D721Med (cell line): ENCODE measurements around the gene HACE1.

Experiments used
- DNase-seq: peaks from one replicate; pipeline ENCODE4 v3.0.0; 2011; ENCODE audit warnings: low spot score; ENCODE audit not compliant: insufficient read length
- FAIRE-seq: peaks from 2 replicates; lab custom pipeline; 2011; peaks lifted over from hg19 to GRCh38; lab: Jason Lieb, UNC
- TF ChIP-seq, protein P1 (sequence below): IDR thresholded peaks from 2 replicates; pipeline ENCODE4 v1.5.1; 2012; ENCODE audit warnings: mild to moderate bottlenecking, control low read depth; ENCODE audit not compliant: insufficient read depth; ENCODE audit errors: missing control alignments

The HACE1 gene

DNA sequence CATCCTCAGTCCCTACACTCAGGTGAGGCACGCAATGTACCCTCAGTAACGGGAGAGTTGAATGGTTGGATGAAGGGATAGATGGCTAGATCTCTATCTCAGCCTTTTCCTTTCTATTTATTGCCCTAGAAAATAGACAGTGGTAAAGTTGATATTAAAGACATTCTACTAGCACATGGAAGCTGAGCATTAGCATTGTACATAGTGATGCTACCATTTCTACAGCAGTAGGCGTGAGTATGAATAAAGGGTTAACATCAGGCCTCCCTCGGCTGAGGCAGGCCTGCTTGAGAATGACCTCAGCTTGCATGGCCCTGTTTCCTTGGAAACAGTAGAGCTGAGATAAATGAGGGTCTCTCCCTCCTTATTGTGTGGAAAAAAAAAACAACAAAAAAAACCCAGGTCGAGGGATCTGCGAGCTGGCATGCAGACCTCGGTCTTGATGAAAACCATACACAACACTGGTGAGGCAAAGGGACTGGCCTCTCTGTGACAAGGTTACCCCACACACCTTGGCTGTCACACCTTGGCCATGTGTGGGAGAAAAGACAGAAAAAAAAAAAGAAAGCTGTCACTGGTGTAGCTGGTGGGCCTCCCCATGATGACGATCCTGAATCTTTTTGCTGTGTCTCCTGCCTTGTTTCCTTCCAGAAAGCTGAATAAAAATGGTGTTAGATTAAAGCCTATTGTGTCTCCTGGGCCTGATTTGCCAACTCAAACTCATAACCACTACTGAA lies 160.0 kb downstream of the HACE1 start:
- FAIRE-seq (no peak), DNase-seq (no peak)
- TF ChIP-seq, protein P1, sequence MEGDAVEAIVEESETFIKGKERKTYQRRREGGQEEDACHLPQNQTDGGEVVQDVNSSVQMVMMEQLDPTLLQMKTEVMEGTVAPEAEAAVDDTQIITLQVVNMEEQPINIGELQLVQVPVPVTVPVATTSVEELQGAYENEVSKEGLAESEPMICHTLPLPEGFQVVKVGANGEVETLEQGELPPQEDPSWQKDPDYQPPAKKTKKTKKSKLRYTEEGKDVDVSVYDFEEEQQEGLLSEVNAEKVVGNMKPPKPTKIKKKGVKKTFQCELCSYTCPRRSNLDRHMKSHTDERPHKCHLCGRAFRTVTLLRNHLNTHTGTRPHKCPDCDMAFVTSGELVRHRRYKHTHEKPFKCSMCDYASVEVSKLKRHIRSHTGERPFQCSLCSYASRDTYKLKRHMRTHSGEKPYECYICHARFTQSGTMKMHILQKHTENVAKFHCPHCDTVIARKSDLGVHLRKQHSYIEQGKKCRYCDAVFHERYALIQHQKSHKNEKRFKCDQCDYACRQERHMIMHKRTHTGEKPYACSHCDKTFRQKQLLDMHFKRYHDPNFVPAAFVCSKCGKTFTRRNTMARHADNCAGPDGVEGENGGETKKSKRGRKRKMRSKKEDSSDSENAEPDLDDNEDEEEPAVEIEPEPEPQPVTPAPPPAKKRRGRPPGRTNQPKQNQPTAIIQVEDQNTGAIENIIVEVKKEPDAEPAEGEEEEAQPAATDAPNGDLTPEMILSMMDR = no peak

DNA sequence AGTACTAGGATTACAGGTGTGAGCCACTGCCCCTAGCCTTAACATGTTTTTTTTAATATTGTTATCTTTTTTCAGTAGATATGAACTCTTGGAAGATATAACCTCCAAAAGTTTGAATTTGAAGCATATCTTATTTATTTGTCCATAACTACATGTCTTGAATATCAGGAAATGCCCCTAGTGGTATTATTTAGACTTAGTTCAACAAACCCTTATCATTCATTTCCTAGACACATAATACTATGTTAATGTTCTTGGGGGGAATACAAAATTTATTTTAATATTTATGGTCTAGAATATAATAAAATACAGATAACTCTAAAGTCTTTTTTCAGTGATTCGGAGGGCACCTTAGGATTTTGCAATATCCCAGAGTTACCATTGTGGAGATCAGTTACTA lies 160.7 kb downstream of the HACE1 start:
- DNase-seq (no peak), FAIRE-seq (peak; percentile 11)
- TF ChIP-seq, protein P1 = no peak

DNA sequence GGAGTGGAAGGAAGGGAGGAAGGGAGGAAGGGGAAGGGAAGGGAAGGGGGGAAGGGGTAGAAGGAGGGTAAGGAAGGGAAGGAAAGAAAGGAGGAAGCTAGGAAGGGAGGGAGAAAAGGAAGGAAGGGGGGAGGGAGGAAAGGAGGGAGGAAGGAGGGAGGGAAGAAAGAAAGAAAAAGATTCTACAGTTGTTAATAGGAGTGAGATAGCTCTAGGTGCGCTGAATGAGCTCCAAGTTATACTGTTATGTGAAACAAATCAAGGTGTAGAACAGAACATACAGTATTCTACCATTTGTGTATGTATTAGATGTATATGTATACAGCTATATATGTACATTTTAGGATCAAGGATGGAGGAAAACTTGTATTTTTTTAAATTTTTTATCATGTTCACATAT lies 167.7 kb downstream of the HACE1 start:
- TF ChIP-seq, protein P1 = no peak
- no peak for FAIRE-seq
- DNase-seq = no peak

DNA sequence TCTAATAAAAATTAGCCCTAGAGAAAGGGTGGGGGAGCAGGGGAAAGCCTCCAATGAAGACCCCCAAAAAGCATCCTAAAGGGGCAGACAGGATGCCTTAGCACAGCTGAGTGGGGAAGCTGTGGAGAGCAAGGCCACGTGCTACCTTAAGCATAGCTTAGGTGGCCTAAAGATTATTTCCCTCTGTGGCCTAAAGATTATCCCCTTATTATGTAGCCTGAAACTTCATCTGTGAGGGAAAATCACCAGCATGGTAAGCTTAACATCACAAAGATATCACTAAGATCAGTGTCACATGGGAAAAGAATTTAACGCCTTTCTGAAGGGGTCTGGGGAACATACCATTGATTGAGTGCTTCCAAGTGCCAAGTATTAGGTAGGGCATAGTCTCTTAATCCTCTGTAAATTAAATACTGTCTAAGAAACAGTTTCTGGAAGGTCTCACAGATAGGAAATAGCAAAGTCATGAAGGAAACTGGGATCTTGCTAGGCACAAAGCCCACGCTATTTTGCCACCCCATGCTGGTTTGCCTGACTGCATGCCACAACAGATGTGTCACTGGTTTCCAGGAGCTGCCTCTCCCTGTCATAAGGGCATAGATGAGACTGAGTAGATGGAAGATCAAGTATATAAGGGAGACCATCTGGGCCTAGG lies 170.0 kb downstream of the HACE1 start:
- TF ChIP-seq, protein P1 = no peak
- FAIRE-seq (peak; percentile 99), DNase-seq (peak; percentile 32)

DNA sequence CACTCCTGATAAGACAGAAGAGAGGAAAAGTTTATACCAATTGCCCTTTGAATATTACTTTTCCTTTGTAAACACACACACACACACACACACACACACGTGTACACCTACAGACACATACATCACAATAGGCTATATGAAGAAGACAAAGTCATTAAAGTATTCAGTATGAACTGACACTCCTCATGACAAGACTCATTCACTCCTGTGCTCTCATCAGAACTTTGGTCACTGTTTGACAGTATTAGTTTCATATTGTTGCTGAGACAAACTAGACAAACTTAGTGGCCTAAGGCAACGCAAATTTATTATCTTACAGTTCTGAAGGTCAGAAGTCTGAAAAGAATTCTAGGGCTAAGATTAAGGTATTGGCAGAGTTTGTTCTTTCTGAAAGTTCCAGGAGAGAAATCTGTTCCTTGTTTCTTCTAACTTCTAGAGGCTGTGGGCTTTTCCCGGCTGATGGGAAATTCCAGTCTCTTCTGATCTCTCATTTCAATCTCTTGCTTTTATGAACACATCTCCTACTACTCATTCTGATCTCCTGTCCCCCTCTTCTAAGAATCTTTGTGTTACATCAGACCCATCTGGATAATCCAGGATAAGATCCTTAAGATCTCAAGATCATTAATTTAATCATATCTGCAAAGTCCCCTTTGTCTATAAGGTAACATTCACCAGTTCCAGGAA lies 171.3 kb downstream of the HACE1 start:
- no peak for DNase-seq
- TF ChIP-seq, protein P1 = no peak
- peak; percentile 97 for FAIRE-seq

DNA sequence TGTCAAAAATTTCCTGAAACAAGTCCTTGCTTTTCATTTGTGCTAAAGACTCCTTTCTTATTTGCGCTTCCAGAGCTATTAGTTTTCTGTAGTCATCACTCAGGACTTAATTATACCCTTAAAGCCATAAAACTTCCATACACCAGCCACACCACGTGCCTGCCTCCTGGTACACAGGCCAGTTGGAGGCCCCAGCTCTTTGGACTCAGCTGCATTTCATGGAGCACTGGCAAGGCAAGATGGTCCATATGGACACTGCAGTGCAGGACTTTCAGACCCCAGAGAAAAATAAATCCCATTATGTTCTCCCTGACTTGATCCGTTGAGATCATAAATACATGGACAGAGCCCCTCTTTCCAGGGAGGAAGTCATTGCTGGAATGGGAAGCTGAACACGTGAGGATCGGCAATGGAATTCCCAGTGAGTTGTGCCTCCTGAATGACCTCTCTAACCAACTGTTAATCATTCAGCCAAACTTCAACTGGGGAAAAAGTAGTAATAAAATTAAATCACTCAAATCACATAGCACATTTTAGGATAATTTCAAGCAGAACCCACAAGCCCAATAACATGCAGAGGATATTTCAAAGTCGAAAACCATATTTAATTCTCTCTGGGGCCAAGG lies 173.1 kb downstream of the HACE1 start:
- FAIRE-seq (no peak), DNase-seq (no peak)
- TF ChIP-seq, protein P1 = no peak
